Hippocampal formation (tissue), 2 donors: ENCODE data around the gene C2CD4D.

Experiments
- DNase-seq, 2 donors: peaks; one replicate each; lab custom pipeline; 2025; lab: John Stamatoyannopoulos, UW

The C2CD4D gene

DNA sequence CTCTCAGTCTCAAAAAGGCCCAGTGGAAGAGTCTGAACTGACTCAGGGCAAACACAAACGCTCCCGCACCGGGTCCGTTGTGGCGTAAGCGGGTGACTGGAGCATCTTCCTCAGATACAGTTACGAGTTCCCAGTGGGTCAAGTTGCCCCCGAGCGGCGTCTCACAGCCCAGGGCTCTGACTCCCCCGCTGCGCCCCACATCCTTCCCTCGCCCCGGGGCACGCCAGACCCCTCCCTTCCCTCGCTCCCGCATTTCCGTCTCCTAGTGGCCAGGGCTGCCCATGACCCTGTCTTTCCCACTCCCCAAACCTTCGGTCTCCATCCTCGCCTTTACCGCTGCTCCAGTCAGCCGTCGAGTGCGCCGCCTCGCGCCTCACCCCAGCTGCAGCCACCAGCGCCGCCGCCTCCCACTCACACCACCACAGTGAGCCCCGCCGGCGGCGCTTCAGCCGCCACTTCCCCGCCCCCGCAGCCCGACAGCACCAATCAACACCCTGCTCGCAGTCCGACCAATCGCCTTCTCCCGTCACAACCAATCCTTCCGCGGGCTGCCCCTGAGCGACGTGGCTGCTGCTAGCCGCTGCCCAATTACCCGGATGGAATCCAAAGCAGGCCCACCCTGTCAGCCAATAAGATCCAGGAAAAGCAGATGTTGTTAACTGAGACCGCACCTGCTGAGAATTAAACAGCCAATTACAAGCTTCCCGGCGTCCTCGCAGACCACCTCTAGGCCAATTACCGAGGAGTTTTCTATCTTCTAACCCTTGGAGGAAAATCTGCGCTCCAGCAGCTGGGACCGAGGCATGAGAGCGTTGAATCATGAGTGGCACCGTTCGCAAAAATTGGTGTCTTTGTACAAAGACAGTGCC is 49.3 kb downstream of the C2CD4D start, which contains the start of gene TDRKH:
TSS of gene TDRKH (minus strand) at position 430 of the 869 bp plus-strand sequence. CDS start 7,478 bp downstream, outside the sequence.
- peak; percentile 98 to 99 for DNase-seq
